ENCODE measurements around the gene CNTN5. TPM values are rescaled to one million over a fixed set of nuclear protein-coding genes. Genes with fewer than 3 reads are reported as not detected.

The CNTN5 gene
- total RNA-seq, 4 donors from 2014 or later = 0.16 TPM; not detected in 3

GRCh38 chr11:100066399-100066798, 1045.7 kb downstream of the CNTN5 start:
- Histone ChIP-seq H3K4me3 (no peak overlapping the region), H3K9me3 (no peaks in the 10 kb centered on the region), H3K27ac (no peak overlapping the region), H3K27me3 (no peaks in the 10 kb centered on the region), H3K4me1 (no peaks in the 10 kb centered on the region), H3K36me3 (no peaks in the 10 kb centered on the region)
- intact Hi-C loops (cut with DNase I; ENCODE audit: low total_unique reads) (no loop called here), in situ Hi-C loops (cut with MboI; ENCODE audit: low sequenced_read_pairs in 4 of 4) (no loop called here)
- no peak for DNase-seq
- TF ChIP-seq CTCF (IDR thresholded peaks at IDR 0.05 in 4 of 5, conservative IDR thresholded peaks at IDR 0.05 in 1 of 5) (no peak), POLR2A (IDR thresholded peaks at IDR 0.05) (no peak)
- ATAC-seq = no peak

- Histone ChIP-seq H3K4me3 (no peak overlapping the region), H3K9me3 (no peaks in the 10 kb centered on the region), H3K36me3 (no peaks in the 10 kb centered on the region), H3K27me3 (no peaks in the 10 kb centered on the region), H3K27ac (no peak overlapping the region), H3K4me1 (no peaks in the 10 kb centered on the region)
- in situ Hi-C loops (cut with MboI; ENCODE audit: low sequenced_read_pairs in 4 of 4) (no loop called here), intact Hi-C loops (cut with DNase I; ENCODE audit: low total_unique reads) (no loop called here)
- TF ChIP-seq POLR2A (IDR thresholded peaks at IDR 0.05) (no peak), CTCF (IDR thresholded peaks at IDR 0.05 in 4 of 5, conservative IDR thresholded peaks at IDR 0.05 in 1 of 5) (no peak)
- ATAC-seq = no peak
- no peak for DNase-seq
Measured at GRCh38 chr11:100068116-100068515, 1047.4 kb downstream of the CNTN5 start.

- in situ Hi-C loops (cut with MboI; ENCODE audit: low sequenced_read_pairs in 4 of 4) = no loop called here
Measured at GRCh38 chr11:100072131-100072530, 1051.4 kb downstream of the CNTN5 start.

GRCh38 chr11:100080381-100080780, 1059.6 kb downstream of the CNTN5 start:
- H3K27ac ChIP-seq = no peak overlapping the region
- H3K4me1 ChIP-seq = no peaks in the 10 kb centered on the region
- intact Hi-C loops (cut with DNase I; ENCODE audit: low total_unique reads) = no loop called here
- ATAC-seq = no peak
- no peaks in the 10 kb centered on the region for H3K9me3 ChIP-seq
- H3K36me3 ChIP-seq = no peaks in the 10 kb centered on the region
- no peaks in the 10 kb centered on the region for H3K27me3 ChIP-seq
- no peak for DNase-seq
- in situ Hi-C loops (cut with MboI; ENCODE audit: low sequenced_read_pairs in 4 of 4) = no loop called here
- no peak overlapping the region for H3K4me3 ChIP-seq
- TF ChIP-seq CTCF (IDR thresholded peaks at IDR 0.05 in 4 of 5, conservative IDR thresholded peaks at IDR 0.05 in 1 of 5) (no peak), POLR2A (IDR thresholded peaks at IDR 0.05) (no peak)

More at GRCh38 chr11:100072131-100072530, 1051.4 kb downstream of the CNTN5 start:
- H3K4me1 ChIP-seq = no peaks in the 10 kb centered on the region
- no peaks in the 10 kb centered on the region for H3K27me3 ChIP-seq
- no peaks in the 10 kb centered on the region for H3K36me3 ChIP-seq
- H3K4me3 ChIP-seq = no peak overlapping the region
- DNase-seq (no peak), ATAC-seq (no peak)
- no peak overlapping the region for H3K27ac ChIP-seq
- no peaks in the 10 kb centered on the region for H3K9me3 ChIP-seq
- intact Hi-C loops (cut with DNase I; ENCODE audit: low total_unique reads) = no loop called here
- TF ChIP-seq CTCF (IDR thresholded peaks at IDR 0.05 in 4 of 5, conservative IDR thresholded peaks at IDR 0.05 in 1 of 5) (no peak), POLR2A (IDR thresholded peaks at IDR 0.05) (no peak)

GRCh38 chr11:100080821-100081220, 1060.1 kb downstream of the CNTN5 start:
- DNase-seq = no peak
- no peak for ATAC-seq
- Histone ChIP-seq H3K4me3 (no peak overlapping the region), H3K9me3 (no peaks in the 10 kb centered on the region), H3K36me3 (no peaks in the 10 kb centered on the region), H3K27ac (no peak overlapping the region), H3K27me3 (no peaks in the 10 kb centered on the region), H3K4me1 (no peaks in the 10 kb centered on the region)
- in situ Hi-C loops (cut with MboI; ENCODE audit: low sequenced_read_pairs in 4 of 4) = no loop called here
- no peak for TF ChIP-seq POLR2A (IDR thresholded peaks at IDR 0.05)
- TF ChIP-seq CTCF (IDR thresholded peaks at IDR 0.05 in 4 of 5, conservative IDR thresholded peaks at IDR 0.05 in 1 of 5) = no peak
- intact Hi-C loops (cut with DNase I; ENCODE audit: low total_unique reads) = no loop called here

Measured in gastrocnemius medialis (tissue), 4 donors.